RPMI7951 (cell line): Measurements from ENCODE around the gene NUP214. TPM values are rescaled to one million over a fixed set of nuclear protein-coding genes. Genes with fewer than 3 reads are reported as not detected.
"Not testable (repeated sequence)": the region's sequence is repeated elsewhere in the genome, so short reads cannot be mapped to it uniquely, and the experiment has no call there.

Experiments
- DNase-seq: peaks from one replicate; pipeline ENCODE4 v3.0.0-alpha.2; 2012; ENCODE audit warnings: low read depth
- total RNA-seq: library from RNA; depleted of rRNA; stranded (reverse); fragments of >200 nt; shearing (Covaris generic); gene quantifications from 2 replicates; pipeline ENCODE4 v1.2.3, GENCODE V29; 2014

The NUP214 gene
- total RNA-seq, 1 experiment from 2014 or later: 11.7 TPM

- no peak for DNase-seq
Measured at GRCh38 chr9:131096269-131097125, 28.9 kb upstream of the NUP214 start, which contains the start of gene AIF1L. AIF1L (plus strand) TSS chr9:131096531; CDS start chr9:131096630, 99 bp downstream.

- DNase-seq: no peak
Measured at GRCh38 chr9:131097126-131097947, 28.0 kb upstream of the NUP214 start.

- no peak for DNase-seq
Measured at GRCh38 chr9:131097948-131098278, 27.5 kb upstream of the NUP214 start.

- no peak for DNase-seq
Measured at GRCh38 chr9:131098391-131099101, 26.8 kb upstream of the NUP214 start.

- DNase-seq: no peak
Measured at GRCh38 chr9:131099102-131099606, 26.2 kb upstream of the NUP214 start.

- not testable (repeated sequence) for DNase-seq
Measured at GRCh38 chr9:131099845-131100244, 25.5 kb upstream of the NUP214 start.

- no peak for DNase-seq
Measured at GRCh38 chr9:131100445-131100844, 24.9 kb upstream of the NUP214 start.

GRCh38 chr9:131101207-131101964 is 24.0 kb upstream of the NUP214 start:
- no peak for DNase-seq

GRCh38 chr9:131103024-131103423 is 22.4 kb upstream of the NUP214 start:
- no peak for DNase-seq

GRCh38 chr9:131103535-131103934 is 21.9 kb upstream of the NUP214 start:
- no peak for DNase-seq

GRCh38 chr9:131104016-131104740 is 21.2 kb upstream of the NUP214 start:
- no peak for DNase-seq

GRCh38 chr9:131105952-131106351 is 19.4 kb upstream of the NUP214 start:
- no peak for DNase-seq

- no peak for DNase-seq
Measured at GRCh38 chr9:131107760-131108159, 17.6 kb upstream of the NUP214 start.

GRCh38 chr9:131111186-131111853 is 14.1 kb upstream of the NUP214 start:
- DNase-seq: peak; percentile 21

- DNase-seq: peak; percentile 35
Measured at GRCh38 chr9:131111854-131112311, 13.5 kb upstream of the NUP214 start.

GRCh38 chr9:131112374-131113154 is 12.8 kb upstream of the NUP214 start:
- DNase-seq: no peak

- DNase-seq: no peak
Measured at GRCh38 chr9:131113655-131114054, 11.7 kb upstream of the NUP214 start.

GRCh38 chr9:131114084-131114535 is 11.3 kb upstream of the NUP214 start:
- no peak for DNase-seq

- not testable (repeated sequence) for DNase-seq
Measured at GRCh38 chr9:131115360-131115742, 10.0 kb upstream of the NUP214 start.
